ENCODE results near the gene UBE2E2. TPM values are rescaled to one million over a fixed set of nuclear protein-coding genes. Genes with fewer than 3 reads are reported as not detected.
"Not testable (repeated sequence)": the region's sequence is repeated elsewhere in the genome, so short reads cannot be mapped to it uniquely, and the experiment has no call there.

The UBE2E2 gene
- polyA plus RNA-seq, 1 donor from 2014 or later = 19.8 TPM

GRCh38 chr3:23615068-23615467 is 411.9 kb downstream of the UBE2E2 start:
- H3K4me2 ChIP-seq (ENCODE audit: low read length) = no peak overlapping the region
- TF ChIP-seq TAF1 (IDR thresholded peaks at IDR 0.05; ENCODE audit: low read depth) (no peak), POLR2AphosphoS5 (IDR thresholded peaks at IDR 0.05) (no peak), MXI1 (conservative IDR thresholded peaks at IDR 0.05; ENCODE audit: poor library complexity, severe bottlenecking) (no peak), EP300 (conservative IDR thresholded peaks at IDR 0.05; ENCODE audit: poor library complexity, severe bottlenecking) (no peak), SMC3 (conservative IDR thresholded peaks at IDR 0.05; ENCODE audit: poor library complexity) (no peak), RAD21 (conservative IDR thresholded peaks at IDR 0.05) (no peak), EZH2 (IDR thresholded peaks at IDR 0.05; ENCODE audit: borderline replicate concordance, insufficient read depth, low read length, poor library complexity, severe bottlenecking) (no peak), REST (IDR thresholded peaks at IDR 0.05; ENCODE audit: borderline replicate concordance) (no peak), CTCF (IDR thresholded peaks at IDR 0.05; ENCODE audit: poor library complexity, severe bottlenecking) (no peak)
- H3K79me2 ChIP-seq (replicated peaks; ENCODE audit: insufficient read depth, low read length) = no peaks in the 10 kb centered on the region
- H3K27ac ChIP-seq (ENCODE audit: low read length) = no peak overlapping the region
- no peaks in the 10 kb centered on the region for H4K20me1 ChIP-seq (ENCODE audit: insufficient read depth)
- no peaks in the 10 kb centered on the region for H3F3A ChIP-seq (ENCODE audit: insufficient read depth, low read length, poor library complexity, severe bottlenecking)
- no peak overlapping the region for H3K9ac ChIP-seq (ENCODE audit: low read length)
- no peak overlapping the region for H3K4me3 ChIP-seq (ENCODE audit: low read length)
- no peak overlapping the region for H2AFZ ChIP-seq (ENCODE audit: low read depth, low read length)
- H3K27me3 ChIP-seq (ENCODE audit: insufficient read depth, low read depth, low read length) = no peaks in the 10 kb centered on the region
- H3K9me2 ChIP-seq (ENCODE audit: insufficient read depth, low read length) = no peaks in the 10 kb centered on the region
- H3K9me3 ChIP-seq (ENCODE audit: low read length) = no peaks in the 10 kb centered on the region
- H3K36me3 ChIP-seq (ENCODE audit: insufficient read depth, low read length) = no peaks in the 10 kb centered on the region

- not testable (repeated sequence) for H3F3A ChIP-seq (ENCODE audit: insufficient read depth, low read length, poor library complexity, severe bottlenecking); H3K4me2 ChIP-seq (ENCODE audit: low read length); H3K36me3 ChIP-seq (ENCODE audit: insufficient read depth, low read length); H3K9me2 ChIP-seq (ENCODE audit: insufficient read depth, low read length); H3K27me3 ChIP-seq (ENCODE audit: insufficient read depth, low read depth, low read length); H3K27ac ChIP-seq (ENCODE audit: low read length); H3K9me3 ChIP-seq (ENCODE audit: low read length); H3K9ac ChIP-seq (ENCODE audit: low read length); H2AFZ ChIP-seq (ENCODE audit: low read depth, low read length); H4K20me1 ChIP-seq (ENCODE audit: insufficient read depth); H3K79me2 ChIP-seq (replicated peaks; ENCODE audit: insufficient read depth, low read length); H3K4me3 ChIP-seq (ENCODE audit: low read length)
Observed at GRCh38 chr3:23618475-23618874, 415.3 kb downstream of the UBE2E2 start.
